T-helper 17 cell (primary cell): ENCODE data around the gene CSRP1. TPM values are rescaled to one million over a fixed set of nuclear protein-coding genes. Genes with fewer than 3 reads are reported as not detected.
"Not testable (repeated sequence)": the region's sequence is repeated elsewhere in the genome, so short reads cannot be mapped to it uniquely, and the experiment has no call there.

Experiments
- ATAC-seq: fragments of 150-1000 bp; cut with Tn5 transposase; 2 replicates; pipeline ENCODE4 v1.10.0; 2021; ENCODE audit warnings: mild to moderate bottlenecking, moderate library complexity
- DNase-seq, 3 donors: peaks; one replicate each; pipeline versions ENCODE4 v3.0.0 to v3.0.0-alpha.2; 2020 to 2021
- H3K9me3 ChIP-seq: one replicate; pipeline ENCODE4 v1.7.0; 2013; ENCODE audit warnings: low read length, mild to moderate bottlenecking; ENCODE audit not compliant: control insufficient read depth, poor library complexity, severe bottlenecking
- H3K27ac Mint-ChIP-seq: one replicate; pipeline ENCODE4 v1.8.0; 2022; ENCODE audit warnings: mild to moderate bottlenecking, moderate library complexity, mixed read lengths
- H3K27me3 Mint-ChIP-seq: one replicate; pipeline ENCODE4 v1.8.0; 2022; ENCODE audit warnings: mixed read lengths
- H3K36me3 Mint-ChIP-seq: one replicate; pipeline ENCODE4 v1.8.0; 2022; ENCODE audit warnings: low read depth, mixed read lengths
- H3K4me1 Mint-ChIP-seq: one replicate; pipeline ENCODE4 v1.8.0; 2022; ENCODE audit warnings: mild to moderate bottlenecking, mixed read lengths
- H3K4me3 Mint-ChIP-seq: one replicate; pipeline ENCODE4 v1.8.0; 2022; ENCODE audit warnings: mild to moderate bottlenecking, moderate library complexity, mixed read lengths
- total RNA-seq, 4 donors: library from RNA in 2 of 4; stranded (reverse) in 2 of 4; gene quantifications; one replicate each; pipeline ENCODE4 v1.2.3 and lab custom pipeline; 2022 to 2026

Gene CSRP1
- 10 to 100 TPM; 37.2 to 51.7 TPM for total RNA-seq
- total RNA-seq (lab: John Stamatoyannopoulos, UW), result 58.0 to 68.4 reads per million in 2 donors

DNA sequence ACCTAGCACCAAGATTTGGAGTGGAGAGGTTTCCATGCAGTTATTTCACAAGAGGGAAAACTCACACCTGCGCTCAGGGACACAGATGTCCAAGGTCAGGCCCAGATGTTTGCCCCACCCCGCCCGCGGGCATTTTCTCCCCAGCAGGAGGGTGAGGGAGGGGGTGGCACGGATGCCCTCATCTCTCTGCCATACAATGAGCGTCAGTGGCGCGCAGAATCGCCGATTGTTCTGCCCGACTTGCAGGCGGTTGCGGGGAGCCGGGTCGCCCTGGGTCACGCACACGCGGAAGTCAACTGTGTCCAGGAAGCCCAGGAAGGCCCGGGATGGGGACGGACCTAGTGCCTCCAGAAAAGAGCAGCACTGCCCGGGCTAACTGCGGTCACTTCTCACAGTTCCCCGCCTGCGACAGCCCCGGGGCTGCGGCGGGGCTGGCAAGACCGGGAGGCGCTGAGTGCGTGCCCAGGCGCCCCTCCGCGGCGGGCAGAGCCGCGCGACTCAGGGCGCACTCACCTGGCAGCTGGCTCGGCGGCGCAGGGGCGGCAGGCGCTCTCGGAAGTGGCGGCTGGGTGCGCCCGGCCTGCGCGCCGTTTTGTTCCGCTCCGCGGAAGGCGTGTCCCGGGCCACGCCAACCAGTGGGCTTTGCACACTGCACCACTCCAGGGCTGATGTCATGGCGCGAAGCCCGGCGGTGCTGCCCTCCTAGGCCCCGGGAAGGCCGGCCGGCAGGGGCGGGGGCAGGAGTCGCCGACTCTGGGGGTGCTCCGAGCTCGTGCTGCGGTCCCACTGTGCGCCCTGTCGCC is at the start of gene CSRP1:
Gene CSRP1 (minus strand): TSS at position 567 of the 803 bp plus-strand sequence. CDS start 10,820 bp downstream, outside the sequence.
- Mint-ChIP-seq H3K27me3 (no peaks in the 10 kb centered on the region), H3K27ac (peak within 1 kb of the TSS; percentile 80), H3K36me3 (peaks cover 4% of the 10 kb centered on the region), H3K4me1 (peaks cover 40% of the 10 kb centered on the region), H3K4me3 (peak within 1 kb of the TSS; percentile 92)
- ATAC-seq (peak; percentile 96), DNase-seq (peak; percentile 62 to 69 (median 69))
- H3K9me3 ChIP-seq, result no peaks in the 10 kb centered on the region

DNA sequence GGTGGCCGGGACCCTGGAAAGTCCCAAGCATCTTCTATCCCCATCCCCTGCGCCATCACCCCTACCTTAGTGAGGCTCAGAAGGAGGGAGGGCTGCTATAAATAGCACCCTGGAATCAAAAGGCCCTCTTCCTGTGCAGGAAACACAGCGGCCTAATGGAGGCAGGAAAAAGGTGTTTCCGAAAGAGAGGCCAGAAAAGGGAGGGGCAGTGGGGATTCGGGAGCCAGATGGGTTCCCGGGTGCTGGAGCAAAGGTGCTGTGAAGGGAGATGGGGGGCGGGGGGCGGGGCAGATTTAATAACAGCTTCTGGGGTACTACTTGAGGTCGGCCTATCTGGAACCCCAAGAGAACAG is 48.6 kb upstream of the CSRP1 start:
- ATAC-seq, result no peak
- Mint-ChIP-seq H3K4me1 (peaks cover 12% of the 10 kb centered on the region), H3K27me3 (peaks cover 5% of the 10 kb centered on the region), H3K27ac (no peak overlapping the region), H3K4me3 (no peak overlapping the region), H3K36me3 (peaks cover 2% of the 10 kb centered on the region)
- DNase-seq, result no peak
- no peaks in the 10 kb centered on the region for H3K9me3 ChIP-seq

DNA sequence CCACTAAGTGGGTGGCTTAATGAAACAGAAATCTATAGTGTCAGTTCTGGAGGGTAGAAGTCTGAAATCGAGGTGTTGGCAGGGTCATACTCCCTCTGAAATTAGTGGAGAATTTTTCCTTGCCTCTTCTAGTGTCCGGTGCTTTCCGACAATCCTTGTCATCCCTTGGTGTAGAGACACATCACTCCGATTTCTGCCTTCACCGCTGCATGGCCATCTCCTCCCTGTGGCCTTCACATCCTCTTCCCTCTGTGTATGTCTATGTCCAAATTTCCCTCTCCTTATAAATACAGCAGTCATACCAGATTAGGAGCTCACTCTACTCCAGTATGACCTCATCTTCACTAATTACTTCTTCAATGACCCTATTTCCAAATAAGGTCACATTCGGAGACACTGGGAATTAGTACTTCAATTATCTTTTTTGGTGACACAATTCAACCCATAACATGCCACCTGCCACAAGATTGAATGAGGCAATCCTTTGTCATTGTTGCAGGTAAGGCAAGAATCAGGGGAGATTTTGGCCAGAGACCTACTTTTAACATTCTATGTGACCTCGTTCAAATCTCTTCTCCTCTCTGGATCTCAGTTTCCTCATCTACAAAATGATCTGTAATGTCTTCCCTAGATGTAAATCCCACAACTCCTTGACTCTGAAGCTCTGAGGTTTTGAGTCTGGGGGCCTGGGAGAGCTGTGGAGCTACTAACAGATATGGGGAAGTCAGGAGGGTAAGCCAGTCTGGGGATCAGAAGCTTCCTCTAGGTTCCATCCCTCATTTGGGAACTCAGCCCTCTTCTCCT is 48.1 kb upstream of the CSRP1 start:
- Mint-ChIP-seq H3K27ac (no peak overlapping the region), H3K4me1 (peaks cover 12% of the 10 kb centered on the region), H3K4me3 (no peak overlapping the region), H3K36me3 (peaks cover 2% of the 10 kb centered on the region), H3K27me3 (peaks cover 5% of the 10 kb centered on the region)
- no peaks in the 10 kb centered on the region for H3K9me3 ChIP-seq
- DNase-seq (no peak), ATAC-seq (no peak)

DNA sequence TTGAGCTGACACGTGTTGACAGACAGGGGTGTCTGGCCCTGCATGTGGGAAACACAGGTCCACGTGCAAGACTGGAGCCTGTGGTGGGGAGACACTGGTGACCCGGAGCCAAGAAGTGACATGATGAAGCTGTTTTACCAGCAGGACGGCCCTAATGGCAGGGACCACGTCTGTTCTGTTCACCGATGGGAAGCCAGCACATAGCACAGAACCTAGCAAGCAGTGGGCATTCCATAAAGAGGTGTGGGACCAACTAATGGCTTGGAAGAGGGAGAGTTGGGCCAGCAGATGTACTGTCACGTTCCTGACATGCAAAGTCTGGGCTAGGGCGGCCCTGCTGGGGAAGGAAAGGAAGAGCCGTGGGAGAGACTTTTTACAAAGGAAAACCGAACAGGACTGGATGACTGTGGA is 47.3 kb upstream of the CSRP1 start:
- peaks cover 11% of the 10 kb centered on the region for H3K4me1 Mint-ChIP-seq
- peaks cover 5% of the 10 kb centered on the region for H3K27me3 Mint-ChIP-seq
- H3K27ac Mint-ChIP-seq, result no peak overlapping the region
- H3K9me3 ChIP-seq, result no peaks in the 10 kb centered on the region
- DNase-seq (no peak), ATAC-seq (no peak)
- peaks cover 2% of the 10 kb centered on the region for H3K36me3 Mint-ChIP-seq
- no peak overlapping the region for H3K4me3 Mint-ChIP-seq

DNA sequence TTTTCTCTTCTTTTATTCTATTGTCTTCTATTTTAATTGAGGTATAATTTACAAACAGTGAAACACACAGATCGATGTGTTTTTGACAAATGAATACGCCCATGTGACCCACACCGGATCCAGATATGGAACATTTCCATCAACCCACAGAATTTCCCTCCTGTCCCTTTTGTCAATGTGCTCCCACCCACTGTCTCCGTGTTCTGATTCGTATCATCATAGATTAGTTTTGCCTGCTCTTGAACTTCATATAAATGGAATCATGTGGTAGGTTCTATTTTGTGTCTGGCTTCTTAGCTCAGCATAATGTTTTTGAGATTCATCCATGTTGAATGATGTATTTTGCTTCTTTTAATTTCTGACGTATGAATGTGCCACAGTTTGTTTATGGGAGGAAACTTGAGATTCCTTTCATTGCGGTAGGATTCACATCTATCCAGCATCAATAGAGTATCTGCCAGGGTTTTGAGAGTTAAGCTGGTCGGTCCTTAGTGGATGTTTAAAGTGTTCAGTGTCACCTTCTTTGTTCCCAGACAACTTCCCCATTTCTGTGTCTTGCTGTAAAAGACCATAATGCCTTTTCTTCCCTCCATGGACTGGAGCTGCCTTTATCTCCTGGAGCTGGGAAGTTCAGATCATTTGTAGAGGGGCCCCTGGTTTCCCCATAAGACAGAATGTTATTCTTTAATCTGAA is 46.7 kb upstream of the CSRP1 start:
- no peaks in the 10 kb centered on the region for H3K9me3 ChIP-seq
- H3K27ac Mint-ChIP-seq, result no peak overlapping the region
- H3K4me1 Mint-ChIP-seq, result peaks cover 11% of the 10 kb centered on the region
- peaks cover 2% of the 10 kb centered on the region for H3K36me3 Mint-ChIP-seq
- DNase-seq, result no peak
- H3K4me3 Mint-ChIP-seq, result no peak overlapping the region
- H3K27me3 Mint-ChIP-seq, result peaks cover 5% of the 10 kb centered on the region
- no peak for ATAC-seq

DNA sequence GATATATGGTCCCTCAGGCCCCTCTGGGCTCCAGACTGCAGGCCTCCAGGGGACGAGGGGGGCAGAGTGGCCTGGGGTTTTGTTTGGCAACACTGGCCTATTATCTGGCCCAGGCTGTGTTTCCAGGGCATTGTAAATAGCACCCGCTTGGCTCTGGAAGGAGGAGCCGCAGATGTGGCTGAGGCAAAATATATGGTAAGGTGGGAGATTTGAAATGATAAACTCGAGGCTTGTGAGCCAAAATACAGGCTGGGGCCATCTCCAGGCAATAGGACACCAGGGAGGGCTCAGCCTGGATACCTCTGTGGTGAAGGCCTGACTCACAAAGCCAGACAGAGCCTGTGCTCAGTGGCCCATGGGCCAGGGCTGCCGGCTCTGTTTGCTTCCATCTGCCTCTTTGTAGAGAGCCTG is 46.0 kb upstream of the CSRP1 start:
- H3K36me3 Mint-ChIP-seq, result peaks cover 2% of the 10 kb centered on the region
- no peak overlapping the region for H3K4me3 Mint-ChIP-seq
- H3K27me3 Mint-ChIP-seq, result peaks cover 5% of the 10 kb centered on the region
- H3K4me1 Mint-ChIP-seq, result peaks cover 11% of the 10 kb centered on the region
- H3K9me3 ChIP-seq, result no peaks in the 10 kb centered on the region
- ATAC-seq, result no peak
- H3K27ac Mint-ChIP-seq, result no peak overlapping the region
- no peak for DNase-seq

DNA sequence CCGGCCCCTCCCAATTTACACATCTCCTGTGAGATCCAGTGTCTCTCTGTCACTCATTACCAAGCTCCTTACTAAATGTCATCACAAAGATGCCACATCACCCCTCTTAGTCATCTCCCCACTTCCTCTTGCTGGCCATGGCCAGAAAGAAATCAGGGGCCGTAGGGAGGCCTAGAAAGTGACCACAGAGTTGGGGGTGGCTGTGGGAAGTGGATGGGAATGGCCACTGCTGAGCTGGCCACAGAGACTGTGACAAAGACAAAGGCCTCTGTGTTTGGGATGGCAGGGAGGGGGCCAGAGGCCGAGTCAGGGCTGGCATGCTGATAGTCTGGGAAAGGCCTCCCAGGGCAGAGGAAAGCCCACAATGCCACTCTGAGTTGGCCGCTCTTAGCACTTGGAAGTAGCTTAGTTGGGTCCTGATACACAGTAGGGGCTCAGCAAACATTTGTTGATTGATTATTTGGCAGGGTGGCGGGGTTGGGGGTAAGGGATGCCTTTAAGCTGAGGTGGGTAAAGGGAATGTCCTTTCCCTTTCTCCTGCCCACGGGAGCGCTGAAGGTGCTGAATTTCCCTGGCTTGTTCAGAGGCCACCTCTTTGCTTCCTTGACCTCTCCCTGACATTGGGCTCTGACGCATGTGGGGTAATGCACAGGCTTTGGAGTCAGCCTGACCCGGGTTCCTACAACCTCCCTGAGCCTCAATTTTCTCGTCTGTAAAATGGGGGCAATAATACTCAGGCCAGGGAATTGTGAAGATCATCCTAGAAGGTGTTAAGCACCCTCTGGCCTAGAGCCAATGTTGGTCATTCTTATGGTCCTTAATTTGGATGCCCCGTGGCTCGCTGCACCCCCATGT is 45.2 kb upstream of the CSRP1 start:
- DNase-seq (no peak), ATAC-seq (peak; percentile 39)

DNA sequence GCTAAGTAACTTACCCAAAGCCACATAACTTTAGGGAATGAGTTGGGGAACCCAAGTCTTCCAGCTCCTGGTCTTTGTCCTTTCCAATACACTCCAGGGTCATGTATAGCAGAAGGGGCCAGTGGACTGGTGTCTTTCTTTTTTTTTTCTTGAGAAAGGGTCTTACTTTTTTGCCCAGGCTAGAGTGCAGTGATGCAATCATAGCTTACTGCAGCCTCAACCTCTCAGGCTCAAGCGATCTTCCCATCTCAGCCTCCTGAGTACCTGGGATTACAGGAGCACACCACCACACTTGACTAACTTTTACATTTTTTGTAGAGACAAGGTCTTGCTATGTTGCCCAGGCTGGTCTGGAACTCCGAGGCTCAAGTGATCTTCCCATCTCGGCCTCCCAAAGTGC is 44.2 kb upstream of the CSRP1 start:
- Mint-ChIP-seq H3K27me3 (peaks cover 7% of the 10 kb centered on the region), H3K4me1 (peaks cover 11% of the 10 kb centered on the region), H3K36me3 (peaks cover 2% of the 10 kb centered on the region), H3K4me3 (no peak overlapping the region), H3K27ac (no peak overlapping the region)
- DNase-seq (no peak), ATAC-seq (no peak)
- H3K9me3 ChIP-seq, result no peaks in the 10 kb centered on the region

More for the DNA sequence above, 45.2 kb upstream of the CSRP1 start:
- peaks cover 5% of the 10 kb centered on the region for H3K27me3 Mint-ChIP-seq
- H3K4me1 Mint-ChIP-seq, result peaks cover 11% of the 10 kb centered on the region
- H3K9me3 ChIP-seq, result no peaks in the 10 kb centered on the region
- no peak overlapping the region for H3K27ac Mint-ChIP-seq
- no peak overlapping the region for H3K4me3 Mint-ChIP-seq
- H3K36me3 Mint-ChIP-seq, result peaks cover 2% of the 10 kb centered on the region

DNA sequence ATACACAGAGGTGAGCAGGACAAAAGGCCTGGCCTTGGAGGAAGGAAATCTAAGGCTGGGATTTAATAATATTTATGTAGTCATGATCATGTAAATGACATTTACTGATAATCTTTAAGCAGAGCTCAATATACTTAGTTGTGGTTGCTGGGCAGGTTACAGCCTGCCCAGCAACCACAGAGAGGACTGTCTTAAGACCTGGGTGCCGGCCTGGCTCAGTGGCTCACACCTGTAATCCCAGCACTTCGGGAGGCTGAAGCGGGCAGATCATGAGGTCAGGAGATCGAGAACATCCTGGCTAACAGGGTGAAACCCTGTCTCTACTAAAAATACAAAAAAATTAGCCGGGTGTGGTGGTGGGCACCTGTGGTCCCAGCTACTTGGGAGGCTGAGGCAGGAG is 42.6 kb upstream of the CSRP1 start:
- DNase-seq, H3K4me3 Mint-ChIP-seq, H3K36me3 Mint-ChIP-seq, H3K9me3 ChIP-seq, ATAC-seq, H3K4me1 Mint-ChIP-seq: not testable (repeated sequence)
- H3K27ac Mint-ChIP-seq, result peak overlapping the region; percentile 60
- H3K27me3 Mint-ChIP-seq, result peaks cover 11% of the 10 kb centered on the region

DNA sequence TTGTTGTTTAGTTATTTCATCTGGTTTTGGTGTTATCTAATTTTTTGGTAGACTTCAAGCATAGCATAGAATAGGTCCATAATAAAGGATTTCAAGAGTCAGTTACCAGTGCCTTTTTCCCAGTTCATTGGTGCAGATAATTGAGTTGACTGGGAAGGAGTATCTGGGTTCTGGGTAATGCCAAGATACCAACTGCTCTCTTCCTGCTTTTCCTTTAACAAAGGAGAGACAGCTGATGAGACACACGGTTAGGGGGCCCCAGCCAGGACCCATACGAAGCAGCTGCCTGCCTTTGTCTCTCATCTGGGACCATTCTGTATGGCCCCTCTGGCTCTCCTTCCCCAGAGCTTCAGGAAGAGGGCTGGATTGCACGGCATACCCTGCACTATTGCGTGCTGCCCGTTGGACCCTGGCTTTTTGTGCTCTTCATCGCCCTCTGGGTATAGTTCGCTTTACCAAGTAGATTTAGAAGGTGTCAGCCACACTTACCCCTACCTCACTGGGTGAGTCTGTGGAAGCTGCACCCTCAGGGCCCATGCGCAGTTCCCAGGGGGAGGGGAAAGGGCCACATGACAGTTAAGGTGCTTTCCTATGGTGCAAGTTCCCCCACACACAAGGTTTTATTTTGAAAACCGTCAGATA is 39.0 kb upstream of the CSRP1 start:
- no peak overlapping the region for H3K27ac Mint-ChIP-seq
- no peak overlapping the region for H3K4me3 Mint-ChIP-seq
- DNase-seq (no peak), ATAC-seq (no peak)
- H3K4me1 Mint-ChIP-seq, result no peaks in the 10 kb centered on the region
- no peaks in the 10 kb centered on the region for H3K9me3 ChIP-seq
- peaks cover 1% of the 10 kb centered on the region for H3K36me3 Mint-ChIP-seq
- peaks cover 42% of the 10 kb centered on the region for H3K27me3 Mint-ChIP-seq

DNA sequence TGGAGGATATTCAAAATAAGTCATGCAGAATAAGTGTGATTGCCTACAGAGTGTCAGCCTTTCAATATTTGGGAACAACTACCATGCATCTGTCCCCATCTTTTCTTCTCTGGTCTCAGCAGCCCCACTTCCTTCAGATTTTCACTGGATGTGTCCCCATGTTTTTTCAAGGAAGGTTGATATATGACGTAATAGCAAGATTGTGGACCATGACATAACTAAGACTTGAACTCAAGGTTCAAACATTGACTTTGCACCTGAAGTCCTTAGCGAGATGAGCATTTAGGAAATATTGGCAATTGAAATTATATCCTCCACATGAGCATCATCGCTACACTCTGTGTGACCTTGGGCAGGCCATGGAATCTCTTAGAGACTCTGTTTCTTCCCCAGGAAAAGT is 37.8 kb upstream of the CSRP1 start:
- no peak for ATAC-seq
- H3K4me3 Mint-ChIP-seq, result no peak overlapping the region
- peaks cover 55% of the 10 kb centered on the region for H3K27me3 Mint-ChIP-seq

More for the DNA sequence above, 37.8 kb upstream of the CSRP1 start:
- no peak for DNase-seq
- no peaks in the 10 kb centered on the region for H3K9me3 ChIP-seq
- Mint-ChIP-seq H3K27ac (no peak overlapping the region), H3K36me3 (peaks cover 2% of the 10 kb centered on the region), H3K4me1 (peaks cover 3% of the 10 kb centered on the region)
